ENCODE results near the gene HNRNPC. TPM values are rescaled to one million over a fixed set of nuclear protein-coding genes. Genes with fewer than 3 reads are reported as not detected.
A peak's percentile ranks its signal among the peaks of the same experiment; 100 is the strongest.

HNRNPC gene
- total RNA-seq, 1 experiment from 2014 or later = 1,062 TPM

DNA sequence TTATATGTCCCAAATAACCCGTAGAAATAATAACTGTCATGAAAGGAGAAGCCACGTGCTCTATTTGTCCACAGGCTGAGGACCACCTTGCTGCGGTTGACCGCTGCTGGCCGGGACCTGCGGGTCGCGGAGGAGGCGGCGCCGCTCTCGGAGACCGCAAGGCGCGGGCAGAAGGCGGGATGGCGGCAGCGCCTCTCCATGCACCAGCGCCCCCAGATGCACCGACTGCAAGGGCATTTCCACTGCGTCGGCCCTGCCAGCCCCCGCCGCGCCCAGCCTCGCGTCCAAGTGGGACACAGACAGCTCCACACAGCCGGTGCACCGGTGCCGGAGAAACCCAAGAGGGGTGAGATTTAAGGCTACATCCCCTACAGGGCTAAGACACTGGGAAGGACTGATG, 31.6 kb upstream of the HNRNPC start:
- Histone ChIP-seq H3K9me3 (ENCODE audit: control insufficient read depth, low read depth, low read length) (no peaks in the 10 kb centered on the region), H2BK120ac (ENCODE audit: low read depth, low read length, poor library complexity, severe bottlenecking) (no peak overlapping the region), H2BK12ac (ENCODE audit: insufficient read length, low read depth, low read length) (no peak overlapping the region), H3T11ph (ENCODE audit: low read length) (no peak overlapping the region), H3K23me2 (ENCODE audit: insufficient read length, low read depth, low read length, poor library complexity, severe bottlenecking) (peaks cover 4% of the 10 kb centered on the region), H3K14ac (ENCODE audit: insufficient read depth, low read length) (peak overlapping the region; percentile 33; the same call in 1 of the 2 replicates), H4K5ac (ENCODE audit: insufficient read length, low read depth, low read length) (no peak overlapping the region), H3K79me2 (ENCODE audit: insufficient read depth, low read length) (no peaks in the 10 kb centered on the region), H2AFZ (ENCODE audit: low read length) (no peak overlapping the region), H3K23ac (ENCODE audit: insufficient read length, low read depth, low read length) (no peak overlapping the region), H4K91ac (ENCODE audit: insufficient read length, low read depth, low read length) (no peak overlapping the region), H2AK5ac (ENCODE audit: insufficient read length, low read length) (no peak overlapping the region), H3K27ac (ENCODE audit: insufficient read length, low read depth, low read length) (no peak overlapping the region), H2BK5ac (ENCODE audit: insufficient read length, low read length) (no peak overlapping the region), H3K79me1 (ENCODE audit: insufficient read depth, low read depth, low read length, poor library complexity, severe bottlenecking) (no peaks in the 10 kb centered on the region), H4K20me1 (ENCODE audit: control insufficient read depth, insufficient read depth, insufficient read length) (no peaks in the 10 kb centered on the region), H4K8ac (replicated peaks; ENCODE audit: insufficient read length, low read depth, low read length) (no peak overlapping the region), H2BK15ac (ENCODE audit: low read depth, low read length) (no peak overlapping the region), H3K9ac (ENCODE audit: extremely low read depth, insufficient read length, low read length) (peak overlapping the region; percentile 0), H3K4ac (ENCODE audit: low read depth, low read length) (no peak overlapping the region), H3K56ac (ENCODE audit: insufficient read length, low read depth, low read length) (no peak overlapping the region), H3K18ac (ENCODE audit: insufficient read length, low read depth, low read length) (peak overlapping the region; percentile 29), H2BK20ac (ENCODE audit: low read depth, low read length, poor library complexity, severe bottlenecking) (no peak overlapping the region), H3K4me2 (ENCODE audit: insufficient read depth, insufficient read length, low read length) (peak overlapping the region; percentile 7), H3K4me1 (ENCODE audit: insufficient read depth, low read length) (no peaks in the 10 kb centered on the region), H3K27me3 (ENCODE audit: insufficient read depth, low read length) (no peaks in the 10 kb centered on the region)
- no CpG with 5 or more reads among the region's 30 CpGs for WGBS (ENCODE audit: extremely low coverage, insufficient read length, low lambda C conversion rate)
- H3K27me3 Mint-ChIP-seq (ENCODE audit: low read depth) = peaks cover 11% of the 10 kb centered on the region
- no peak overlapping the region for H3K27ac Mint-ChIP-seq
- H3K36me3 Mint-ChIP-seq (ENCODE audit: insufficient read depth in 1 of 3, low read depth in 3 of 3) = no peaks in the 10 kb centered on the region
- H3K9me3 Mint-ChIP-seq = no peaks in the 10 kb centered on the region
- H3K4me3 Mint-ChIP-seq = peak overlapping the region; percentile 57 to 58; a peak in 4 of 5 replicates
- peaks cover 4% of the 10 kb centered on the region in 2 experiments; a peak in 3 of 4 replicates for H3K4me1 Mint-ChIP-seq
- TF ChIP-seq, protein P1, sequence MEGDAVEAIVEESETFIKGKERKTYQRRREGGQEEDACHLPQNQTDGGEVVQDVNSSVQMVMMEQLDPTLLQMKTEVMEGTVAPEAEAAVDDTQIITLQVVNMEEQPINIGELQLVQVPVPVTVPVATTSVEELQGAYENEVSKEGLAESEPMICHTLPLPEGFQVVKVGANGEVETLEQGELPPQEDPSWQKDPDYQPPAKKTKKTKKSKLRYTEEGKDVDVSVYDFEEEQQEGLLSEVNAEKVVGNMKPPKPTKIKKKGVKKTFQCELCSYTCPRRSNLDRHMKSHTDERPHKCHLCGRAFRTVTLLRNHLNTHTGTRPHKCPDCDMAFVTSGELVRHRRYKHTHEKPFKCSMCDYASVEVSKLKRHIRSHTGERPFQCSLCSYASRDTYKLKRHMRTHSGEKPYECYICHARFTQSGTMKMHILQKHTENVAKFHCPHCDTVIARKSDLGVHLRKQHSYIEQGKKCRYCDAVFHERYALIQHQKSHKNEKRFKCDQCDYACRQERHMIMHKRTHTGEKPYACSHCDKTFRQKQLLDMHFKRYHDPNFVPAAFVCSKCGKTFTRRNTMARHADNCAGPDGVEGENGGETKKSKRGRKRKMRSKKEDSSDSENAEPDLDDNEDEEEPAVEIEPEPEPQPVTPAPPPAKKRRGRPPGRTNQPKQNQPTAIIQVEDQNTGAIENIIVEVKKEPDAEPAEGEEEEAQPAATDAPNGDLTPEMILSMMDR (conservative IDR thresholded peaks at IDR 0.05) = peak; percentile 39; the same call in 2 of the 3 replicates
- peak; percentile 66 for DNase-seq

Data from H9 (cell line).